Suppressor macrophage treated with lipopolysaccharide for 4 hours (primary cell): ENCODE measurements around the gene STC2.

ENCODE experiments used
- DNase-seq: peaks from one replicate; pipeline ENCODE4 v3.0.0-alpha.2; 2020

The STC2 gene

GRCh38 chr5:173328844-173329490, 753 bp upstream of the STC2 start:
- DNase-seq = no peak

- no peak for DNase-seq
Observed at GRCh38 chr5:173327084-173327947, 898 bp downstream of the STC2 start.

- no peak for DNase-seq
Observed at GRCh38 chr5:173326501-173326960, 1.7 kb downstream of the STC2 start.

GRCh38 chr5:173325091-173325698, 3.0 kb downstream of the STC2 start:
- DNase-seq = no peak

- DNase-seq = no peak
Observed at GRCh38 chr5:173324115-173325001, 3.9 kb downstream of the STC2 start.

- no peak for DNase-seq
Observed at GRCh38 chr5:173323799-173324114, 4.5 kb downstream of the STC2 start.

- DNase-seq = no peak
Observed at GRCh38 chr5:173323106-173323798, 5.0 kb downstream of the STC2 start.

- no peak for DNase-seq
Observed at GRCh38 chr5:173321886-173322285, 6.3 kb downstream of the STC2 start.

GRCh38 chr5:173320259-173320658, 8.0 kb downstream of the STC2 start:
- no peak for DNase-seq

- DNase-seq = no peak
Observed at GRCh38 chr5:173319646-173320045, 8.6 kb downstream of the STC2 start.

- no peak for DNase-seq
Observed at GRCh38 chr5:173318881-173319620, 9.2 kb downstream of the STC2 start.

GRCh38 chr5:173318330-173318729, 9.9 kb downstream of the STC2 start:
- no peak for DNase-seq

- DNase-seq = no peak
Observed at GRCh38 chr5:173317852-173318251, 10.4 kb downstream of the STC2 start.

GRCh38 chr5:173317091-173317730, 11.0 kb downstream of the STC2 start:
- no peak for DNase-seq

- no peak for DNase-seq
Observed at GRCh38 chr5:173316339-173317020, 11.7 kb downstream of the STC2 start.

GRCh38 chr5:173315495-173316338, 12.5 kb downstream of the STC2 start:
- DNase-seq = no peak

GRCh38 chr5:173314166-173314952, 13.9 kb downstream of the STC2 start:
- DNase-seq = no peak

GRCh38 chr5:173313351-173313801, 14.8 kb downstream of the STC2 start:
- no peak for DNase-seq

- no peak for DNase-seq
Observed at GRCh38 chr5:173312821-173313220, 15.4 kb downstream of the STC2 start.
